Activated naive CD8-positive, alpha-beta T cell treated with anti-CD3 and anti-CD28 coated beads, Interleukin-2, amount 10 ng/mL, durations not matched to agents 7 days and 5 days (primary cell): ENCODE results near the gene TMEM219. TPM values are rescaled to one million over a fixed set of nuclear protein-coding genes. Genes with fewer than 3 reads are reported as not detected.

Source experiments
- ATAC-seq: fragments of 150-1000 bp; cut with Tn5 transposase; one replicate; pipeline ENCODE4 v1.10.0; 2021; ENCODE audit warnings: low read depth, moderate library complexity
- POLR2A ChIA-PET: fragments of 350-600 bp; sonication (Branson Sonifier 250); formaldehyde crosslinking; loops from one replicate; lab custom pipeline; 2021; ENCODE audit warnings: antibody characterized with exemption; lab: Charles Lee
- DNase-seq: peaks from one replicate; pipeline ENCODE4 v3.0.0; 2021
- H3K27ac Mint-ChIP-seq: one replicate; pipeline ENCODE4 v1.8.0; 2022; ENCODE audit warnings: mild to moderate bottlenecking, mixed read lengths
- H3K27me3 Mint-ChIP-seq: one replicate; pipeline ENCODE4 v1.8.0; 2022; ENCODE audit warnings: mild to moderate bottlenecking, moderate library complexity, mixed read lengths
- H3K36me3 Mint-ChIP-seq: one replicate; pipeline ENCODE4 v1.8.0; 2021; ENCODE audit warnings: mild to moderate bottlenecking, mixed read lengths
- H3K4me1 Mint-ChIP-seq: one replicate; pipeline ENCODE4 v1.8.0; 2021; ENCODE audit warnings: mixed read lengths
- H3K4me3 Mint-ChIP-seq: one replicate; pipeline ENCODE4 v1.8.0; 2022; ENCODE audit warnings: mild to moderate bottlenecking, moderate library complexity, mixed read lengths
- H3K9me3 Mint-ChIP-seq: one replicate; pipeline ENCODE4 v1.8.0; 2021; ENCODE audit warnings: mixed read lengths
- total RNA-seq, 2 experiments: library from RNA; stranded (reverse); gene quantifications; one replicate each; pipeline ENCODE4 v1.2.3, GENCODE V29; 2021

TMEM219 gene
- total RNA-seq, 2 experiments from 2014 or later: 67.8 to 74.5 TPM

DNA sequence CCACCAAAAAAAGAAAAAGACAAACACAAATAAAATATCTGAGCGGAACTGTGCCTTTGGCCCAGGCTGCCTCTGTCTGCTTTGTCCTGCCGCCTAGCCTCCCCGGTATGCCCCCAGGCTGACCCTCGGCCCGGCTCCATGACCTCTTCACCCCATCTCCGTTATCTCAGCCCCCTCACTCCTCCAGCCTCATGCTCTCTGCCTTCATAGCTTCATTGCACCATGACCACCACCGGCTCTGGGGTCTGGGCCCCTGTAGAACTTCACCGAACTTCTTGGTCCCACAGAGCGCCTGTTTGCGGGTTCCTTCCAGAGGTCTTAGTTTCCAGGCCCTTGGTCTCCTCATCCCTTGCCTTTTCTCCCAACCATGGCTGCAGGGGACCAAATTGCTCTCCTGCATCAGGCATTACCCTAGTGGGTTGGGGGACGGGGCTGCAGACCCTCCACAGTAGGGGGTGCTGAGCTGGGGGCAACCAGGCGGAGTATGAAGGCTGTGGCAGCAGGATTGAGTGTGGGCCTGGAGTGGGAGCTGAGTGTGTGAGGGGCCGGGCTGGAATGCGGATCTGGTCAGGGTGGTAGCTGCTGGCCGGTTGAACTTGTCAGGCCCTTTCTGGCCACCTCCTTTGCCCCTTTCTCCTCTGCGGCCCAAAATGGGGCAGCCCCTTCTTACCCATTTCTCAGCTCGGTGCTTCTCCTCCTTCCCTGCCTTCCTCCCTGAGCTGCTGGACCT is 26.6 kb downstream of the TMEM219 start:
- DNase-seq (no peak), ATAC-seq (no peak)
- POLR2A ChIA-PET: interaction anchor here (1.2 kb wide), 1 partner anchor 9 kb away, joined by 5 read pairs; no protein-coding TSS in a partner anchor
- no peaks in the 10 kb centered on the region for H3K9me3 Mint-ChIP-seq
- H3K27me3 Mint-ChIP-seq: no peaks in the 10 kb centered on the region
- H3K27ac Mint-ChIP-seq: no peak overlapping the region
- H3K4me1 Mint-ChIP-seq: peaks cover 2% of the 10 kb centered on the region
- H3K36me3 Mint-ChIP-seq: peaks cover 11% of the 10 kb centered on the region
- H3K4me3 Mint-ChIP-seq: no peak overlapping the region

DNA sequence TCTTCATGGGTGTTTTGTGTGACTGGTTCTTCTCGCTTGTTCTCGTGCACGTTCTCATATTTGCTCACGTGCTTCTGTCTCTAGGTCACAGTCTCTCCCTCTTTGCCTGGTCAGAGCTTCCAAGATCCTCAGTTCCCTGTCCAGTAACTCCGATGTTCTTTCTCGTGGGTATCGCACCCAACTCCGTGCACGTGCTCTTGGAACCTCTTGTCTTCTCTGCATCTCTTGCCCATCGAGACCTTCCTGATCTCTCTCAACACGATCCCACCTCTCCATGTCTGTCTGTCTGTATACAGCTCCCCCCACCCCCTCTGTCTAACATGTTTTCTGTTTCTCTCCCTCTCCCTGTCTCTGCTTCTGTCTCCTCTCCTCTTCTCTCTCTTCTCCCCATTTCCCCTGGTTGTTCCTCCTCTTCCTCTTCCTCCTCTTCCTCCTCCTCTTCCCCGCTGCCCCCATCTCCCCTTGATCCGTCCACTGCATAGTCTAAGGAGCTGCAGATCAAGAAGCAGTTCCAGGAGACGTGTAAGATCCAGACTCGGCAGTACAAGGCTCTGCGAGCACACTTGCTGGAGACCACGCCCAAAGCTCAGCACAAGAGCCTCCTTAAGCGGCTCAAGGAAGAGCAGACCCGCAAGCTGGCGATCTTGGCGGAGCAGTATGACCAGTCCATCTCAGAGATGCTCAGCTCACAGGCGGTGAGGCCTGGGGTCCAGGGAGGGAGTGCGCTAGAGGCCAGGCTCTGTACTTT is 27.4 kb downstream of the TMEM219 start:
- peaks cover 7% of the 10 kb centered on the region for H3K4me1 Mint-ChIP-seq
- H3K4me3 Mint-ChIP-seq: no peak overlapping the region
- POLR2A ChIA-PET: interaction anchor here (1.2 kb wide), 1 partner anchor 10 kb away, joined by 5 read pairs; no protein-coding TSS in a partner anchor

DNA sequence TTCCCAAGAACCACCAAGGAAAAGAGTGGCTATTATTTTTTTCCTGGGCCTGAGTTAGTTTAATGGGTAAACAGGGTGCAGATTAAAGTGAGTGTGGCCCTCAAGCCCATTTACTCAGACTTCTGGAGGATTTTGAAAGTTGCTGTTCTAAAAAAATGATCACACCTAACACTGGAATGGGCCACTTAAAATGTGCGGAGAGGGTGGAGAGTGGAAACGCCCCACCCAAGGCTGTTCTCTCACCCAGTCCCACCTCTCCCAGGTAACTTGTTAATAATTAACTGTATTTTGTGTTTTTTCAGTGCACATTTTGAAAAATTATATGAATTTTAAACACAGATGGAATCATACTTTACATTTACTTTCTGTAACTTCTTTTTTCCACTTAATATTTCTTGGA is 28.2 kb downstream of the TMEM219 start:
- DNase-seq (no peak), ATAC-seq (no peak)
- peaks cover 12% of the 10 kb centered on the region for H3K4me1 Mint-ChIP-seq
- H3K9me3 Mint-ChIP-seq: no peaks in the 10 kb centered on the region
- POLR2A ChIA-PET: interaction anchor here (1.2 kb wide), 1 partner anchor 11 kb away, joined by 5 read pairs; no protein-coding TSS in a partner anchor
- H3K27me3 Mint-ChIP-seq: no peaks in the 10 kb centered on the region
- H3K36me3 Mint-ChIP-seq: peaks cover 17% of the 10 kb centered on the region
- no peak overlapping the region for H3K4me3 Mint-ChIP-seq
- no peak overlapping the region for H3K27ac Mint-ChIP-seq

More for the DNA sequence above, 27.4 kb downstream of the TMEM219 start:
- ATAC-seq (no peak), DNase-seq (no peak)
- peak overlapping the region; percentile 21 for H3K27ac Mint-ChIP-seq
- H3K9me3 Mint-ChIP-seq: no peaks in the 10 kb centered on the region
- no peaks in the 10 kb centered on the region for H3K27me3 Mint-ChIP-seq
- H3K36me3 Mint-ChIP-seq: peaks cover 14% of the 10 kb centered on the region

DNA sequence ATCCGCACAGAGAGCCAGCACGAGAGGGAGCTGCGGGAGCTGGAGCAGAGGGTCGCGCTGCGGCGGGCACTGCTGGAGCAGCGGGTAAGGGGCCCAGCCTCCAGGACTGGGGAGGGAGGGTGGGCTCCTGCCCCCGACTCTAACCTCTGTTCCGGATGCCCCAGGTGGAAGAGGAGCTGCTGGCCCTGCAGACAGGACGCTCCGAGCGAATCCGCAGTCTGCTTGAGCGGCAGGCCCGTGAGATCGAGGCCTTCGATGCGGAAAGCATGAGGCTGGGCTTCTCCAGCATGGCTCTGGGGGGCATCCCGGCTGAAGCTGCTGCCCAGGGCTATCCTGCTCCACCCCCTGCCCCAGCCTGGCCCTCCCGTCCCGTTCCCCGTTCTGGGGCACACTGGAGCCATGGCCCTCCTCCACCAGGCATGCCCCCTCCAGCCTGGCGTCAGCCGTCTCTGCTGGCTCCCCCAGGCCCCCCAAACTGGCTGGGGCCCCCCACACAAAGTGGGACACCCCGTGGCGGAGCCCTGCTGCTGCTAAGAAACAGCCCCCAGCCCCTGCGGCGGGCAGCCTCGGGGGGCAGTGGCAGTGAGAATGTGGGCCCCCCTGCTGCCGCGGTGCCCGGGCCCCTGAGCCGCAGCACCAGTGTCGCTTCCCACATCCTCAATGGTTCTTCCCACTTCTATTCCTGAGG is 29.1 kb downstream of the TMEM219 start:
- POLR2A ChIA-PET: interaction anchor here (0.6 to 6.8 kb wide), 3 partner anchors 17 to 65 kb away, joined by 3 to 73 read pairs (median 5); partner anchors contain the start of genes KCTD13, TAOK2 and TMEM219
- Mint-ChIP-seq H3K4me3 (no peak overlapping the region), H3K4me1 (peaks cover 12% of the 10 kb centered on the region), H3K36me3 (peaks cover 14% of the 10 kb centered on the region), H3K27ac (no peak overlapping the region), H3K27me3 (no peaks in the 10 kb centered on the region), H3K9me3 (no peaks in the 10 kb centered on the region)
- no peak for ATAC-seq
- DNase-seq: no peak

DNA sequence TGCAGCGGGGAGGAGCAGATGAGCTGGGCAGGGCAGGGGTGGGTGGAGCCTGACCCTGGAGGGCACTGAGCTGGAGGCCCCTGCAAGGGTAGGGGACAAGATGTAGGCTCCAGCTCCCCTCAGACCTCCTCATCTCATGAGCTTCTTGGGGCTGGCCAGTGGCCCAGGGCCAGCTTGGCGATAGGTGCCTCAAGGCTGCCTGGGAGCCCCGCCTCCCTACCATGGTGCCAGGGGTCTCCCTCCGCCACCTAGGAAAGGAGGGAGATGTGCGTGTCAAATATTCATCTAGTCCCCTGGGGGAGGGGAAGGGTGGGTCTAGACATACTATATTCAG is 29.7 kb downstream of the TMEM219 start:
- Mint-ChIP-seq H3K36me3 (peaks cover 15% of the 10 kb centered on the region), H3K27me3 (no peaks in the 10 kb centered on the region), H3K27ac (no peak overlapping the region), H3K9me3 (no peaks in the 10 kb centered on the region), H3K4me3 (no peak overlapping the region), H3K4me1 (peaks cover 12% of the 10 kb centered on the region)
- POLR2A ChIA-PET: interaction anchor here (0.6 to 6.8 kb wide), 4 partner anchors 17 to 249 kb away, joined by 3 to 73 read pairs (median 4); partner anchors contain the start of genes KCTD13, TAOK2 and TMEM219
- no peak for DNase-seq
- no peak for ATAC-seq

DNA sequence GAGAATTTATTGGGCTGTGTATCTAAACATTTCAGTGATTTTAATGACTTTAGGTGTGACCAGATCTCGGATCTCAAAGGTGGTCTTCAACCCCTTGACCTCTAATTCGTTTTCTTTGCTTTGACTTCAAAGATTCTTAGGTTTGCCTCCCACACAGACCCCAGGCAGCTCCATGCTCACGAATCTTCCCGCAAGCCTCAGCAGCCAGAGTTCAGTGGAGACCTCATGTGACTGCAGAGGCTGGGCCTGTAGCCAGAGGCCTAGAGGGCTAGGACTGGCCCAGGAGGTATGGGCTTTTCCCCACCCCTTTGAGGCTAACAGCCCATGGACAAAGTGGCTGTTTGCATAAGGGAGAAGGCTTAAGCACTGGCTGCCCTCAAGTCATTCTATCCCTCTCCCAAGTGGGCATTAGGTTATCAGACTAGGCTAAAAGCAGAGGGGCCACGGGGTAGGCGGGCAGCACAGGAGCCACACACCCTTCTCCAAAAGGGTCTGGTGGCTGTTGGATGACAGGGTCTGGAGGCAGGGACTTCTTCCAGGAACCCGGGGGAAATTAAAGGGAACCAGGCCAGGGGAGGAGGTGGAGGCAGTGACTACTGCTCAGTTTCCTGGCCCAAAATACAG is 30.6 kb downstream of the TMEM219 start:
- Mint-ChIP-seq H3K9me3 (no peaks in the 10 kb centered on the region), H3K4me1 (peaks cover 17% of the 10 kb centered on the region), H3K27ac (peak overlapping the region; percentile 54), H3K4me3 (peak overlapping the region; percentile 37), H3K36me3 (peaks cover 14% of the 10 kb centered on the region), H3K27me3 (no peaks in the 10 kb centered on the region)
- DNase-seq (no peak), ATAC-seq (no peak)
- POLR2A ChIA-PET: interaction anchor here (1.8 to 6.8 kb wide), 2 partner anchors 18 to 66 kb away, joined by 5 to 73 read pairs; partner anchors contain the start of genes KCTD13 and TAOK2

DNA sequence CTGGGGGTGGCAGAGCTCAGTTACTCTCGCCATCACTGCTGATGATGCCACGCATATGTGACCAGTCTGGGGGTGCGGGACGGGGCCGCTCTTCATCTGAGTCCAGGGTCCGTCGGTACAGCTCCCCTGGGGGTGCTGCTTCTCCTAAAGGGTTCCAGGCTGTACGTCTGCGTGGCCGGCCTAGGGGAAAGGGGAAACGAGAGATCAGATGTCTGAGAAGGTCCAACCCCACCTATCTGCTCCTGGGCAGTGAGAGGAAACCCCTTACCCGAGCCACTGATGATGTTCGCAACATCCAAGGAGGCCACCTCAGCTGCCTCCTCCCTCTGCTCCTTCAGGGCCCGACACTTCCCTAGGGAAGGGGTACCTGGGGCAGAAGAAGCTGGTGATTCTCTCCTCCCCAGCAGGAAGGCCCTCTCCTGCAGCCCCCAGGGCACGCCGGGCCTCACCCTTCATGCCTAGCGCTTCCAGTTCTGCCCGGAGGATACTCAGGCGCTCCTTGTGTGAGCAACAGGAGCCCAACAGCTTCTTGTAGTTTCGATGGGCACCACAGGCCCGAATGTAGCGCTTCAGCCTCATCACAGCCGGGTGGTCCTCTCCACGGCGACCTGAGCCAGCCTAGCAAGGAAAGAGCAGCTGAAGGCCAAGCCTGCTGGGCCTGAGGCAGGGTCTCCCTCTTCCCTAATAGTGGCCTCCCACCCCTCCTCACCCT is 31.5 kb downstream of the TMEM219 start:
- Mint-ChIP-seq H3K9me3 (no peaks in the 10 kb centered on the region), H3K36me3 (peaks cover 19% of the 10 kb centered on the region), H3K4me3 (no peak overlapping the region), H3K4me1 (peaks cover 21% of the 10 kb centered on the region), H3K27ac (no peak overlapping the region), H3K27me3 (no peaks in the 10 kb centered on the region)
- POLR2A ChIA-PET: interaction anchor here (1.0 to 6.8 kb wide), 4 partner anchors 11 to 145 kb away, joined by 3 to 73 read pairs (median 16); partner anchors contain the start of genes TAOK2 and TMEM219
- ATAC-seq: no peak
- DNase-seq: no peak

DNA sequence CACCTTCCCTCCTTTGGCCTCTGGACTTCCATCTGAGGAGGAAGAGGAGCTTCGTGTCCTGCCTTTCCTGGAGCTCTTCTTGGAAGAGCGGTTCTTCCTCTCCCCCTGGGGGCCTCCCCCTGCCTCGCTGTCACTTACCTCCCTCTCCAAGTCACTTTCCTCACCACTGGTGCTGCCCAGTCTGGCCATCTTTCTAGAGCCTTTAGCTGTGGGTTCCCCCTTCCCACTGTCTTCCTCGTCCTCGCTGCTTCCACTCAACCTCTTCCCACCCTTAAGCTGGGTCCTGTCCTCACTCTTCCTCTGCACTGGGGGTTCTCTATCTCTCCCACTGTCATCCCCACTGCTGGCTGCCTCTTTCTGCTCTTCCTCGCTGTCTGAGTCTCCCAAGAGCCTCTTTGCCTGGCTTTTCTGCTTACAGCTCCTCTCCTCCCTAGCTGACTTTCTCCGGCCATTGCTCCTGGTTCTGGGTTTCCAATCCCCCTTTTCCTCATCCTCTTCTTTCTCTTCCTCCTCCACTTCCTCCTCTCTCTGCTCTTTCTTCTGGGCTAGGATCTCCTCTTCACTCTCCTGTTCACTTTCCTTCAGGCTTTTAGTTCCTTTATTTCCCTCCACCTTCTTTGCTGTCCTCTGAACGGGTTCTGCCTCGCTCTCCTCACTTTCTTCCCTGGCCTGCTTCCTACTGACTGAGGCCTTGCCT is 32.2 kb downstream of the TMEM219 start:
- peak overlapping the region; percentile 97 for H3K27ac Mint-ChIP-seq
- POLR2A ChIA-PET: interaction anchor here (1.0 to 6.8 kb wide), 8 partner anchors 9 to 262 kb away, joined by 3 to 73 read pairs (median 4); partner anchors contain the start of genes ALDOA, PAGR1, TAOK2 and TMEM219
- peak overlapping the region; percentile 98 for H3K4me3 Mint-ChIP-seq
- peaks cover 21% of the 10 kb centered on the region for H3K4me1 Mint-ChIP-seq
- H3K36me3 Mint-ChIP-seq: peaks cover 19% of the 10 kb centered on the region
- H3K9me3 Mint-ChIP-seq: no peaks in the 10 kb centered on the region
- H3K27me3 Mint-ChIP-seq: no peaks in the 10 kb centered on the region
- DNase-seq: no peak
- ATAC-seq: no peak

DNA sequence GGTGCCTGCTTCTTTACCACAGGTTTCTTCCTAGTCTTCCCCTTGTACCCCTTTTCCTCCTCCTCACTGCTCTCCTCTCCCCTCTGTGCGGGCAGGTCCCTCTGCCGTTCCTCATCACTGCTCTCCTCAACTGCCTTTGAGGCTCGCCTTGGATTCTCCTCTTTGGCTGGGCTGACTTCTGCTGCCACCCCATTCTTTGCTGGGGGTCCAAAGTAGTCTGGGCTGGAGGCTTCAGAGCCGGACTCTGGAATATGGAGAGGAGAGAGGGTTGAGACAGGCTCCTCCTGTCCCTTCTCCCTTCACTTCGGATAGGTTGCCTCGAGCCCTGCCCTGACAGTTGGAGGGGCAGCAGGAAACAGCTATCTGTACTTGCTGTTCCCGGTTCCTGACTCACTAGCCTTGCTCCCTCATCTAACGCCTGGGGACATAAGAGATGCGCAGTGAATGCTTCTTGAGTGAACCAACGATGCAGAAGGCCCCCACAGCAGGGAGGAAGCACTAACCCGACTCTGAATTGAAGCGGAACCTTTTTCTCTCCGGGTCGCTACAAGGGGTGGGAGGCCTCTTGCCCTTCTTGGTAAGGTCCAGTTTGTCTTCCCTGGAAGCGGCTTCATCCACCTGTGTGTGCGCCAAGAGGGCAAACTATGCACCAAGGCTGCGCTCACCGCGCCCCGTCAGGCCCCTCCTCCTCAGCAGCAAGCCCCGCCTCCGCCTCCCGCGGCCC is 32.9 kb downstream of the TMEM219 start:
- H3K27ac Mint-ChIP-seq: peak overlapping the region; percentile 97
- peaks cover 15% of the 10 kb centered on the region for H3K36me3 Mint-ChIP-seq
- DNase-seq: peak; percentile 85

DNA sequence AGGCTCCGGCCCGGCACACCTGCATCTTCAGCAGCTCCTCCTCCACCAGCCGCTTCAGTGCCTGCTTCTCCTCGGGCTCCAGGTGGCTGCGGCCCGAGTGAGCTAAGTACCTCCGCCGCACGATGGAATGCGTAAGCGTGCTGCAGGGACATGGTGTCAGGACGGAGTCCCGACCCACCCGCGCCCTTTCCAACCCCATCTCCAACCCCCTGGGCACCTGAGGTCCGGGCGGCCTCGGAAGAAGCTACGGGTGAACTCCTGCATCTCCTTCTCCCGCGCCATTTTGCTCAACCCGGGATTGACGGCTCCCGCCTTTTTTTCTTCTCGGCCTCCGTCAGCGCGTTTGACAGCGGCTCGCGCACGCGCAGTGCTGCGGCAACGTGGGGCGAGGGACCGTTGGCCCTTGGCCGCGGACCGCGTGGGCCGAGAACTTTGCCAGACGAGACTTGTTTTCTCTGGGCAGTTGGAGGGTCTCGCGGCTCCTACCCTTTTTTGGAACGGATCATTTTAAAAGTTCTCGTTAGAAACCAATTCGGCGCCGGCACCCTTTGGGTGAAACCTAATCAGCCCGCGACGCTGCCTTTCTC is 33.5 kb downstream of the TMEM219 start, which contains the start of gene HIRIP3:
TSS of gene HIRIP3 (minus strand) at position 294 of the 587 bp plus-strand sequence. CDS start at position 282, 12 bp downstream.
- POLR2A ChIA-PET: interaction anchor here (0.6 to 6.8 kb wide), 14 partner anchors 10 to 384 kb away, joined by 3 to 73 read pairs (median 4); partner anchors contain the start of genes ALDOA, KCTD13, KIF22 and PAGR1
- Mint-ChIP-seq H3K4me1 (peaks cover 25% of the 10 kb centered on the region), H3K4me3 (peak within 1 kb of the TSS; percentile 98), H3K36me3 (peaks cover 15% of the 10 kb centered on the region), H3K27ac (peak within 1 kb of the TSS; percentile 97), H3K27me3 (no peaks in the 10 kb centered on the region), H3K9me3 (no peaks in the 10 kb centered on the region)
- DNase-seq (peak; percentile 90), ATAC-seq (peak; percentile 65)

More for the DNA sequence above, 32.9 kb downstream of the TMEM219 start:
- ATAC-seq: peak; percentile 54
- H3K9me3 Mint-ChIP-seq: no peaks in the 10 kb centered on the region
- POLR2A ChIA-PET: interaction anchor here (0.6 to 6.8 kb wide), 10 partner anchors 9 to 263 kb away, joined by 3 to 73 read pairs (median 5); partner anchors contain the start of genes ALDOA, KCTD13, KIF22 and PAGR1
- no peaks in the 10 kb centered on the region for H3K27me3 Mint-ChIP-seq
- H3K4me1 Mint-ChIP-seq: peaks cover 24% of the 10 kb centered on the region
- H3K4me3 Mint-ChIP-seq: peak overlapping the region; percentile 98
